ENCODE results near the gene S100A1. TPM values are rescaled to one million over a fixed set of nuclear protein-coding genes. Genes with fewer than 3 reads are reported as not detected.

The S100A1 gene
- total RNA-seq, 1 experiment from 2014 or later: 1.3 TPM

GRCh38 chr1:153617663-153618062 lies 10.6 kb upstream of the S100A1 start:
- 0 out of 2 replicates have a peak, but pooled peaks have one; percentile 47 for TF ChIP-seq PRRX2 (CRISPR knock-in tag; IDR thresholded peaks at IDR 0.05)
- no peak for TF ChIP-seq ZNF416 (CRISPR knock-in tag; IDR thresholded peaks at IDR 0.05)
- peak; percentile 31 for TF ChIP-seq CTCF (IDR thresholded peaks at IDR 0.05)
- Mint-ChIP-seq H3K4me3 (no peak overlapping the region), H3K27me3 (ENCODE audit: low read depth) (no peaks in the 10 kb centered on the region), H3K9me3 (no peaks in the 10 kb centered on the region), H3K27ac (no peak overlapping the region), H3K36me3 (peaks cover 15% of the 10 kb centered on the region), H3K4me1 (peaks cover 22% of the 10 kb centered on the region)
- POLR2A ChIA-PET: no interaction called here
- DNase-seq (ENCODE audit: low spot score) (peak; percentile 62), ATAC-seq (peak; percentile 68)
- CTCF ChIA-PET: interaction anchor here (0.5 to 14.4 kb wide), 13 partner anchors 10 to 164 kb away, joined by 3 to 230 read pairs (median 6); partner anchors contain the start of genes CHTOP, S100A1 and S100A13

DNA sequence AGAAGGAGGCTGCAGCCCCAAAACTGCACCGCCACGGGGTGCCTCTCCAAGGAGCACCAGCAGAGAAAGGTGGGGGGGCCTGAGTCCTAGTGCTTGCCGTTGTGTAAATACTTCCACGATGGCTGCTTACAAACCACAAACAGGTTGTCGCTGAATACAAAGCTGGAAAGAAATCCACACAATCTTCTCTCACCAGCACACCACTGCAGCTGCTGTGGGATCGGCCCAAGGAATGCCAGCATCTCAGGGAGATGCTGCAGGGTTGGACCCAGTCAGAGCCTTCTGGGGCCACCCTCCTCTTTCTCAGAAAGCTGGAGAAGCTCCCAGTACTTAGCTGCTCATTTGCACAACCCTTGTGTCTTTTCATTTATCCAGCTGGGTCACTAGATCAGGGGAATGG lies 9.1 kb upstream of the S100A1 start:
- Mint-ChIP-seq H3K27me3 (ENCODE audit: low read depth) (no peaks in the 10 kb centered on the region), H3K9me3 (no peaks in the 10 kb centered on the region), H3K36me3 (peaks cover 20% of the 10 kb centered on the region), H3K4me3 (no peak overlapping the region), H3K27ac (no peak overlapping the region), H3K4me1 (peaks cover 27% of the 10 kb centered on the region)
- CTCF ChIA-PET: interaction anchor here (0.9 to 14.4 kb wide), 5 partner anchors 9 to 86 kb away, joined by 3 to 230 read pairs (median 4); partner anchors contain the start of genes S100A1 and S100A13
- POLR2A ChIA-PET: interaction anchor here (1.6 kb wide), 1 partner anchor 15 kb away, joined by 4 read pairs; the partner anchor contains the start of gene CHTOP
- no peak for ATAC-seq
- no peak for DNase-seq (ENCODE audit: low spot score)
- TF ChIP-seq CREM (CRISPR knock-in tag; IDR thresholded peaks at IDR 0.05) (no peak), TEAD4 (CRISPR knock-in tag; IDR thresholded peaks at IDR 0.05) (no peak), FOXJ3 (CRISPR knock-in tag; IDR thresholded peaks at IDR 0.05; ENCODE audit: borderline replicate concordance) (no peak), OVOL2 (CRISPR knock-in tag; IDR thresholded peaks at IDR 0.05; ENCODE audit: borderline replicate concordance) (no peak), SMAD4 (CRISPR knock-in tag; IDR thresholded peaks at IDR 0.05) (no peak), ZNF219 (CRISPR knock-in tag; IDR thresholded peaks at IDR 0.05; ENCODE audit: borderline replicate concordance) (no peak), ATF6 (CRISPR knock-in tag; IDR thresholded peaks at IDR 0.05) (no peak), ATF2 (CRISPR knock-in tag; IDR thresholded peaks at IDR 0.05; ENCODE audit: borderline replicate concordance, low read depth) (no peak), ZBTB43 (CRISPR knock-in tag; IDR thresholded peaks at IDR 0.05) (no peak)
- TF ChIP-seq, protein P1, sequence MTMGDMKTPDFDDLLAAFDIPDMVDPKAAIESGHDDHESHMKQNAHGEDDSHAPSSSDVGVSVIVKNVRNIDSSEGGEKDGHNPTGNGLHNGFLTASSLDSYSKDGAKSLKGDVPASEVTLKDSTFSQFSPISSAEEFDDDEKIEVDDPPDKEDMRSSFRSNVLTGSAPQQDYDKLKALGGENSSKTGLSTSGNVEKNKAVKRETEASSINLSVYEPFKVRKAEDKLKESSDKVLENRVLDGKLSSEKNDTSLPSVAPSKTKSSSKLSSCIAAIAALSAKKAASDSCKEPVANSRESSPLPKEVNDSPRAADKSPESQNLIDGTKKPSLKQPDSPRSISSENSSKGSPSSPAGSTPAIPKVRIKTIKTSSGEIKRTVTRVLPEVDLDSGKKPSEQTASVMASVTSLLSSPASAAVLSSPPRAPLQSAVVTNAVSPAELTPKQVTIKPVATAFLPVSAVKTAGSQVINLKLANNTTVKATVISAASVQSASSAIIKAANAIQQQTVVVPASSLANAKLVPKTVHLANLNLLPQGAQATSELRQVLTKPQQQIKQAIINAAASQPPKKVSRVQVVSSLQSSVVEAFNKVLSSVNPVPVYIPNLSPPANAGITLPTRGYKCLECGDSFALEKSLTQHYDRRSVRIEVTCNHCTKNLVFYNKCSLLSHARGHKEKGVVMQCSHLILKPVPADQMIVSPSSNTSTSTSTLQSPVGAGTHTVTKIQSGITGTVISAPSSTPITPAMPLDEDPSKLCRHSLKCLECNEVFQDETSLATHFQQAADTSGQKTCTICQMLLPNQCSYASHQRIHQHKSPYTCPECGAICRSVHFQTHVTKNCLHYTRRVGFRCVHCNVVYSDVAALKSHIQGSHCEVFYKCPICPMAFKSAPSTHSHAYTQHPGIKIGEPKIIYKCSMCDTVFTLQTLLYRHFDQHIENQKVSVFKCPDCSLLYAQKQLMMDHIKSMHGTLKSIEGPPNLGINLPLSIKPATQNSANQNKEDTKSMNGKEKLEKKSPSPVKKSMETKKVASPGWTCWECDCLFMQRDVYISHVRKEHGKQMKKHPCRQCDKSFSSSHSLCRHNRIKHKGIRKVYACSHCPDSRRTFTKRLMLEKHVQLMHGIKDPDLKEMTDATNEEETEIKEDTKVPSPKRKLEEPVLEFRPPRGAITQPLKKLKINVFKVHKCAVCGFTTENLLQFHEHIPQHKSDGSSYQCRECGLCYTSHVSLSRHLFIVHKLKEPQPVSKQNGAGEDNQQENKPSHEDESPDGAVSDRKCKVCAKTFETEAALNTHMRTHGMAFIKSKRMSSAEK (CRISPR knock-in tag; IDR thresholded peaks at IDR 0.05; ENCODE audit: borderline replicate concordance): no peak
- TF ChIP-seq, protein P2, sequence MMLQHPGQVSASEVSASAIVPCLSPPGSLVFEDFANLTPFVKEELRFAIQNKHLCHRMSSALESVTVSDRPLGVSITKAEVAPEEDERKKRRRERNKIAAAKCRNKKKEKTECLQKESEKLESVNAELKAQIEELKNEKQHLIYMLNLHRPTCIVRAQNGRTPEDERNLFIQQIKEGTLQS (CRISPR knock-in tag; conservative IDR thresholded peaks at IDR 0.05): no peak
- TF ChIP-seq, protein P3, sequence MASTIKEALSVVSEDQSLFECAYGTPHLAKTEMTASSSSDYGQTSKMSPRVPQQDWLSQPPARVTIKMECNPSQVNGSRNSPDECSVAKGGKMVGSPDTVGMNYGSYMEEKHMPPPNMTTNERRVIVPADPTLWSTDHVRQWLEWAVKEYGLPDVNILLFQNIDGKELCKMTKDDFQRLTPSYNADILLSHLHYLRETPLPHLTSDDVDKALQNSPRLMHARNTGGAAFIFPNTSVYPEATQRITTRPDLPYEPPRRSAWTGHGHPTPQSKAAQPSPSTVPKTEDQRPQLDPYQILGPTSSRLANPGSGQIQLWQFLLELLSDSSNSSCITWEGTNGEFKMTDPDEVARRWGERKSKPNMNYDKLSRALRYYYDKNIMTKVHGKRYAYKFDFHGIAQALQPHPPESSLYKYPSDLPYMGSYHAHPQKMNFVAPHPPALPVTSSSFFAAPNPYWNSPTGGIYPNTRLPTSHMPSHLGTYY (CRISPR knock-in tag; IDR thresholded peaks at IDR 0.05): no peak
- TF ChIP-seq, protein P4, sequence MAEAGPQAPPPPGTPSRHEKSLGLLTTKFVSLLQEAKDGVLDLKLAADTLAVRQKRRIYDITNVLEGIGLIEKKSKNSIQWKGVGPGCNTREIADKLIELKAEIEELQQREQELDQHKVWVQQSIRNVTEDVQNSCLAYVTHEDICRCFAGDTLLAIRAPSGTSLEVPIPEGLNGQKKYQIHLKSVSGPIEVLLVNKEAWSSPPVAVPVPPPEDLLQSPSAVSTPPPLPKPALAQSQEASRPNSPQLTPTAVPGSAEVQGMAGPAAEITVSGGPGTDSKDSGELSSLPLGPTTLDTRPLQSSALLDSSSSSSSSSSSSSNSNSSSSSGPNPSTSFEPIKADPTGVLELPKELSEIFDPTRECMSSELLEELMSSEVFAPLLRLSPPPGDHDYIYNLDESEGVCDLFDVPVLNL (CRISPR knock-in tag; IDR thresholded peaks at IDR 0.05; ENCODE audit: borderline replicate concordance, low read depth): no peak
- TF ChIP-seq, protein P5, sequence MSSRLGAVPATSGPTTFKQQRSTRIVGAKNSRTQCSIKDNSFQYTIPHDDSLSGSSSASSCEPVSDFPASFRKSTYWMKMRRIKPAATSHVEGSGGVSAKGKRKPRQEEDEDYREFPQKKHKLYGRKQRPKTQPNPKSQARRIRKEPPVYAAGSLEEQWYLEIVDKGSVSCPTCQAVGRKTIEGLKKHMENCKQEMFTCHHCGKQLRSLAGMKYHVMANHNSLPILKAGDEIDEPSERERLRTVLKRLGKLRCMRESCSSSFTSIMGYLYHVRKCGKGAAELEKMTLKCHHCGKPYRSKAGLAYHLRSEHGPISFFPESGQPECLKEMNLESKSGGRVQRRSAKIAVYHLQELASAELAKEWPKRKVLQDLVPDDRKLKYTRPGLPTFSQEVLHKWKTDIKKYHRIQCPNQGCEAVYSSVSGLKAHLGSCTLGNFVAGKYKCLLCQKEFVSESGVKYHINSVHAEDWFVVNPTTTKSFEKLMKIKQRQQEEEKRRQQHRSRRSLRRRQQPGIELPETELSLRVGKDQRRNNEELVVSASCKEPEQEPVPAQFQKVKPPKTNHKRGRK (CRISPR knock-in tag; IDR thresholded peaks at IDR 0.05; ENCODE audit: borderline replicate concordance): no peak
